Amygdala (tissue), 56 donors: ENCODE data around the gene PHC2.
A peak's percentile ranks its signal among the peaks of the same experiment; 100 is the strongest.

Experiments used
- DNase-seq, 56 donors: peaks; one replicate each; lab custom pipeline; 2025; lab: John Stamatoyannopoulos, UW

PHC2 gene

GRCh38 chr1:33337441-33337840, 93.5 kb downstream of the PHC2 start:
- DNase-seq, result no peak

- DNase-seq, result no peak
Observed at GRCh38 chr1:33336580-33336979, 94.3 kb downstream of the PHC2 start.

GRCh38 chr1:33335020-33335419, 95.9 kb downstream of the PHC2 start:
- peak in 2 of 56 donors; percentile 11 to 29 for DNase-seq

GRCh38 chr1:33334081-33334552, 96.8 kb downstream of the PHC2 start:
- peak in 3 of 56 donors; percentile 16 to 27 (median 19) for DNase-seq

- peak in 7 of 56 donors; percentile 9 to 43 (median 18) for DNase-seq
Observed at GRCh38 chr1:33332881-33333280, 98.0 kb downstream of the PHC2 start.

- DNase-seq, result no peak
Observed at GRCh38 chr1:33332357-33332789, 98.5 kb downstream of the PHC2 start.

GRCh38 chr1:33331444-33332356, 99.2 kb downstream of the PHC2 start:
- no peak for DNase-seq

GRCh38 chr1:33330906-33331305, 100.0 kb downstream of the PHC2 start:
- no peak for DNase-seq

GRCh38 chr1:33330361-33330890, 100.5 kb downstream of the PHC2 start:
- DNase-seq, result no peak

GRCh38 chr1:33329600-33330305, 101.1 kb downstream of the PHC2 start:
- DNase-seq, result no peak

GRCh38 chr1:33328817-33329216, 102.1 kb downstream of the PHC2 start:
- DNase-seq, result no peak

- peak in 14 of 56 donors; percentile 12 to 57 (median 22) for DNase-seq
Observed at GRCh38 chr1:33327587-33328325, 103.1 kb downstream of the PHC2 start.

- no peak for DNase-seq
Observed at GRCh38 chr1:33326785-33327184, 104.1 kb downstream of the PHC2 start.

GRCh38 chr1:33324677-33325575, 106.0 kb downstream of the PHC2 start:
- DNase-seq, result no peak

GRCh38 chr1:33323663-33324477, 107.0 kb downstream of the PHC2 start:
- no peak for DNase-seq

- DNase-seq, result no peak
Observed at GRCh38 chr1:33322870-33323585, 107.9 kb downstream of the PHC2 start.

GRCh38 chr1:33322109-33322508, 108.8 kb downstream of the PHC2 start:
- DNase-seq, result no peak

GRCh38 chr1:33321178-33321577, 109.7 kb downstream of the PHC2 start:
- DNase-seq, result no peak
